IMR-90 (cell line): ENCODE results near the gene MSI2. TPM values are rescaled to one million over a fixed set of nuclear protein-coding genes. Genes with fewer than 3 reads are reported as not detected.

ENCODE experiments used
- BHLHE40 ChIP-seq: fragments of 150-350 bp; IDR thresholded peaks from 2 replicates; pipeline ENCODE4 v1.6.1; 2016; ENCODE audit warnings: mild to moderate bottlenecking, low read depth, low read length
- CEBPB ChIP-seq: IDR thresholded peaks from 2 replicates; pipeline ENCODE4 v1.6.1; 2012; ENCODE audit warnings: low read depth, low read length, improper control_type of control experiment
- MAFK ChIP-seq: IDR thresholded peaks from 2 replicates; pipeline ENCODE4 v1.6.1; 2012; ENCODE audit warnings: low read depth, low read length, improper control_type of control experiment
- MAZ ChIP-seq: IDR thresholded peaks from 2 replicates; pipeline ENCODE4 v1.6.1; 2012; ENCODE audit warnings: low read depth, mild to moderate bottlenecking, low read length, improper control_type of control experiment, moderate library complexity, borderline replicate concordance
- RCOR1 ChIP-seq: IDR thresholded peaks from 2 replicates; pipeline ENCODE4 v1.6.1; 2012; ENCODE audit warnings: mild to moderate bottlenecking, low read length, improper control_type of control experiment; ENCODE audit not compliant: insufficient replicate concordance
- SMC3 ChIP-seq: fragments of 150-350 bp; IDR thresholded peaks from 2 replicates; pipeline ENCODE4 v1.6.1; 2016; ENCODE audit warnings: low read depth, mild to moderate bottlenecking, antibody characterized with exemption, low read length, moderate library complexity
- polyA plus RNA-seq, 3 experiments: library from polyadenylated mRNA; depleted of rRNA; stranded (reverse); fragments of >200 nt; gene quantifications; 2 replicates each; pipeline ENCODE4 v1.2.3, GENCODE V29; 2012; ENCODE audit warnings: low replicate concordance in 1 of 3
- total RNA-seq: library from RNA; depleted of rRNA; stranded (reverse); fragments of >200 nt; gene quantifications from 2 replicates; pipeline ENCODE4 v1.2.3, GENCODE V29; 2012

Gene MSI2
- total and polyA plus RNA-seq, 2 of the 4 experiments (the other 2 are of a cell fraction) = 13.0 to 16.0 TPM

DNA sequence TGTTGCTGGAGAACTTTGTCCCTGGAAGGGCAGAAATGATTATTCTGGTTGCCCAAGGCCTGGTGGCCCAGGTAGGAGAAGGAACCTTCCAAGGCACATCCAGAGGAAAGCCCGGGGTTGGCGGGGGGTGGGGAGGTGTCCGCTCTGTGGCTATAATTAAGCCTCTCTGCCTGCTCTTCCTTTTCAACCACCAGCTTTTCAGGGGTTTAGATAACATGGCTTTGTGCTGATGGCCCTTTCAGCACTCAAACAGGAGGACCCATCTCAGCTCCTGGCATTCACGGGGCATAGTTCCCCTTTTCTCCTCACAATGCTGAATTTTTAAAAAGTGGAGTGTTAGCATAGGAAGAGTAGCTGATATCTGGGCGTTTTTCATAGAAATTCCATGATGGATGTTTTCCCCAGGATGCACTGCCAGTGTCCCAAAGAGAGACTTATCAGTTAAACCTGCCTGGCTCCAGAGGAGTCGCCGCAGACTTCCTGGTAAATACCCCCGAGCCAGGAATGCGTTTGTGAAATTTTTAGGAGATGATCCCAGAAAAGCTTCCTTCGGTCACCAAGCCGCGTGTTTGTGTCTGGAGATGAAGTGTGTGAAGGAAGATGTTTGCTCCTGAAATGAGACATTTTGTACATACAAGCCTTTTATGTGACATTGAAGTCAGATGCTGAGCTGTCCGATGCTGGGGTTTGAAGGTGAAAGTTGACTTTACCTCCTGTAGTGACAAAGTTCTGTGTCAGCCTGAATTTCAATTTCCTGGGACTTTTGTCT is 188.5 kb downstream of the MSI2 start (continued):
- TF ChIP-seq MAZ (no peak), RCOR1 (no peak), CEBPB (no peak), BHLHE40 (no peak), SMC3 (no peak), MAFK (no peak)
